Mesendoderm (in vitro differentiated cells): ENCODE measurements around the gene ORAI2.

ENCODE experiments used
- DNase-seq: peaks from one replicate; pipeline ENCODE4 v3.0.0; 2013
- H2AK5ac ChIP-seq: 2 replicates; pipeline ENCODE4 v1.6.1; 2013; ENCODE audit warnings: low read length, inconsistent platforms
- H2BK120ac ChIP-seq: 2 replicates; pipeline ENCODE4 v1.6.1; 2013; ENCODE audit warnings: low read depth, mild to moderate bottlenecking, low read length, moderate library complexity, mixed read lengths
- H2BK15ac ChIP-seq: replicated peaks from 2 replicates; pipeline ENCODE4 v1.6.1; 2013; ENCODE audit warnings: low read depth, mild to moderate bottlenecking, moderate library complexity
- H2BK5ac ChIP-seq: 2 replicates; pipeline ENCODE4 v1.6.1; 2013; ENCODE audit warnings: low read length, inconsistent platforms
- H3K18ac ChIP-seq: 2 replicates; pipeline ENCODE4 v1.6.1; 2013; ENCODE audit warnings: mild to moderate bottlenecking, low read length, mixed read lengths
- H3K23ac ChIP-seq: one replicate; pipeline ENCODE4 v1.6.1; 2013; ENCODE audit warnings: low read length
- H3K27ac ChIP-seq: 2 replicates; pipeline ENCODE4 v1.5.1; 2013; ENCODE audit warnings: low read depth, mild to moderate bottlenecking, inconsistent platforms, low read length, moderate library complexity
- H3K27me3 ChIP-seq: 2 replicates; pipeline ENCODE4 v1.6.1; 2013; ENCODE audit warnings: low read length, control low read depth, mild to moderate bottlenecking, inconsistent platforms; ENCODE audit not compliant: insufficient read depth, poor library complexity
- H3K36me3 ChIP-seq: 2 replicates; pipeline ENCODE4 v1.6.1; 2013; ENCODE audit warnings: low read length, inconsistent platforms; ENCODE audit not compliant: control insufficient read depth, insufficient read depth
- H3K4ac ChIP-seq: one replicate; pipeline ENCODE4 v1.6.1; 2013; ENCODE audit warnings: low read depth, mild to moderate bottlenecking, low read length, moderate library complexity
- H3K4me1 ChIP-seq: 2 replicates; pipeline ENCODE4 v1.6.1; 2013; ENCODE audit warnings: low read depth, low read length, inconsistent platforms; ENCODE audit not compliant: control insufficient read depth
- H3K4me2 ChIP-seq: 2 replicates; pipeline ENCODE4 v1.6.1; 2013; ENCODE audit warnings: low read length
- H3K4me3 ChIP-seq: 2 replicates; pipeline ENCODE4 v1.5.1; 2013; ENCODE audit warnings: mild to moderate bottlenecking, low read length
- H3K56ac ChIP-seq: one replicate; pipeline ENCODE4 v1.6.1; 2013; ENCODE audit warnings: low read length
- H3K79me1 ChIP-seq: 2 replicates; pipeline ENCODE4 v1.6.1; 2013; ENCODE audit warnings: low read length, inconsistent platforms
- H3K79me2 ChIP-seq: 2 replicates; pipeline ENCODE4 v1.6.1; 2013; ENCODE audit warnings: mild to moderate bottlenecking, low read length; ENCODE audit not compliant: control insufficient read depth, insufficient read depth
- H3K9ac ChIP-seq: 2 replicates; pipeline ENCODE4 v1.6.1; 2013; ENCODE audit warnings: low read length, inconsistent platforms
- H4K5ac ChIP-seq: one replicate; pipeline ENCODE4 v1.6.1; 2013; ENCODE audit warnings: low read length
- H4K8ac ChIP-seq: one replicate; pipeline ENCODE4 v1.6.1; 2013; ENCODE audit warnings: low read depth, mild to moderate bottlenecking, control low read depth, low read length, moderate library complexity
- WGBS: extraction: QIAGEN DNeasy Blood & Tissue Kit; methylation state at CpG from one replicate; pipeline ENCODE4 v1.1.7; 2013; ENCODE audit warnings: low lambda C conversion rate, missing lambda C conversion rate; ENCODE audit not compliant: insufficient coverage; ENCODE audit errors: extremely low coverage; 5-methylcytosine and 5-hydroxymethylcytosine counted together

ORAI2 gene

GRCh38 chr7:102469351-102469971 lies 36.1 kb downstream of the ORAI2 start:
- H3K56ac ChIP-seq = no peak overlapping the region
- H4K8ac ChIP-seq = no peak overlapping the region
- H3K23ac ChIP-seq = no peak overlapping the region
- H2BK15ac ChIP-seq = no peak overlapping the region
- DNase-seq = no peak
- no peak overlapping the region for H3K18ac ChIP-seq
- no peak overlapping the region for H2BK5ac ChIP-seq
- peaks cover 3% of the 10 kb centered on the region for H3K79me1 ChIP-seq
- H2BK120ac ChIP-seq = no peak overlapping the region
- no peaks in the 10 kb centered on the region for H3K4me1 ChIP-seq
- no peak overlapping the region for H3K4me2 ChIP-seq
- no peak overlapping the region for H3K9ac ChIP-seq
- no peaks in the 10 kb centered on the region for H3K79me2 ChIP-seq
- peaks cover 5% of the 10 kb centered on the region for H3K36me3 ChIP-seq
- H3K27ac ChIP-seq = no peak overlapping the region
- no CpG with 5 or more reads among the region's 24 CpGs for WGBS
- H3K27me3 ChIP-seq = no peaks in the 10 kb centered on the region
- no peak overlapping the region for H2AK5ac ChIP-seq
- no peak overlapping the region for H3K4me3 ChIP-seq
- no peak overlapping the region for H4K5ac ChIP-seq
- H3K4ac ChIP-seq = no peak overlapping the region

GRCh38 chr7:102469972-102470825 lies 36.8 kb downstream of the ORAI2 start:
- Histone ChIP-seq H3K27me3 (no peaks in the 10 kb centered on the region), H2BK120ac (no peak overlapping the region), H3K4me2 (no peak overlapping the region), H4K8ac (no peak overlapping the region), H3K79me2 (no peaks in the 10 kb centered on the region), H3K18ac (no peak overlapping the region), H3K4me3 (no peak overlapping the region), H3K56ac (no peak overlapping the region), H2BK15ac (no peak overlapping the region), H3K27ac (no peak overlapping the region), H2AK5ac (no peak overlapping the region), H3K4ac (no peak overlapping the region), H2BK5ac (no peak overlapping the region), H3K9ac (no peak overlapping the region), H4K5ac (no peak overlapping the region), H3K36me3 (peaks cover 5% of the 10 kb centered on the region), H3K79me1 (peaks cover 3% of the 10 kb centered on the region), H3K23ac (no peak overlapping the region), H3K4me1 (no peaks in the 10 kb centered on the region)
- no peak for DNase-seq
- WGBS = no CpG with 5 or more reads among the region's 20 CpGs

- Histone ChIP-seq H3K79me2 (no peaks in the 10 kb centered on the region), H3K27me3 (no peaks in the 10 kb centered on the region), H3K4ac (no peak overlapping the region), H2BK15ac (no peak overlapping the region), H3K56ac (no peak overlapping the region), H3K9ac (no peak overlapping the region), H3K27ac (no peak overlapping the region), H3K18ac (no peak overlapping the region), H2AK5ac (no peak overlapping the region), H3K4me1 (no peaks in the 10 kb centered on the region), H3K79me1 (no peaks in the 10 kb centered on the region), H3K23ac (no peak overlapping the region), H3K4me3 (no peak overlapping the region), H3K36me3 (peaks cover 5% of the 10 kb centered on the region), H3K4me2 (no peak overlapping the region), H2BK5ac (no peak overlapping the region), H2BK120ac (no peak overlapping the region), H4K5ac (no peak overlapping the region), H4K8ac (no peak overlapping the region)
- no CpG with 5 or more reads among the region's 6 CpGs for WGBS
- no peak for DNase-seq
These were observed 38.4 kb downstream of the ORAI2 start for GRCh38 chr7:102471791-102472125.

- Histone ChIP-seq H3K4me2 (no peak overlapping the region), H3K18ac (no peak overlapping the region), H2BK120ac (no peak overlapping the region), H3K79me1 (no peaks in the 10 kb centered on the region), H3K4me3 (no peak overlapping the region), H3K9ac (no peak overlapping the region), H3K4me1 (no peaks in the 10 kb centered on the region), H3K27ac (no peak overlapping the region), H2BK5ac (no peak overlapping the region), H3K27me3 (no peaks in the 10 kb centered on the region), H4K8ac (no peak overlapping the region), H2BK15ac (no peak overlapping the region), H2AK5ac (no peak overlapping the region), H3K79me2 (no peaks in the 10 kb centered on the region), H3K23ac (no peak overlapping the region), H4K5ac (no peak overlapping the region), H3K56ac (no peak overlapping the region), H3K36me3 (peaks cover 5% of the 10 kb centered on the region), H3K4ac (no peak overlapping the region)
- no CpG with 5 or more reads among the region's 31 CpGs for WGBS
- no peak for DNase-seq
These were observed 39.0 kb downstream of the ORAI2 start for GRCh38 chr7:102472126-102473041.

GRCh38 chr7:102473271-102473991 lies 40.1 kb downstream of the ORAI2 start:
- Histone ChIP-seq H3K27ac (no peak overlapping the region), H3K56ac (no peak overlapping the region), H3K4ac (no peak overlapping the region), H3K79me2 (no peaks in the 10 kb centered on the region), H4K8ac (no peak overlapping the region), H3K4me2 (no peak overlapping the region), H3K27me3 (no peaks in the 10 kb centered on the region), H4K5ac (no peak overlapping the region), H2BK15ac (no peak overlapping the region), H3K36me3 (peaks cover 5% of the 10 kb centered on the region), H2AK5ac (no peak overlapping the region), H3K4me3 (no peak overlapping the region), H3K79me1 (no peaks in the 10 kb centered on the region), H2BK120ac (no peak overlapping the region), H3K9ac (no peak overlapping the region), H3K18ac (no peak overlapping the region), H3K4me1 (no peaks in the 10 kb centered on the region), H2BK5ac (no peak overlapping the region), H3K23ac (no peak overlapping the region)
- WGBS = no CpG with 5 or more reads among the region's 23 CpGs
- no peak for DNase-seq
